Panc1 (cell line): ENCODE data around the gene ARID5A. TPM values are rescaled to one million over a fixed set of nuclear protein-coding genes. Genes with fewer than 3 reads are reported as not detected.

Experiments
- ATAC-seq: fragments of 200-7000 bp; cut with Tn5 transposase; 2 replicates; pipeline ENCODE4 v1.9.1; 2020; ENCODE audit warnings: mild to moderate bottlenecking, moderate library complexity
- BruUV-seq: library from RNA; stranded (reverse); fragments of 400-500 nt; replicated peaks from 2 replicates; lab custom pipeline; 2021; lab: Mats Ljungman, UMichigan
- CTCF ChIA-PET: fragments of 300-600 bp; sonication (Branson Sonifier 250); formaldehyde crosslinking; loops from one replicate; lab custom pipeline; 2022; ENCODE audit warnings: antibody characterized with exemption; lab: Charles Lee
- POLR2A ChIA-PET: fragments of 300-600 bp; sonication (Branson Sonifier 250); formaldehyde crosslinking; loops from one replicate; lab custom pipeline; 2022; ENCODE audit warnings: antibody characterized with exemption; lab: Charles Lee
- DNase-seq: peaks from one replicate; pipeline ENCODE4 v3.0.0-alpha.2; 2010; ENCODE audit warnings: low read depth, low spot score
- H3K27ac ChIP-seq: 2 replicates; pipeline ENCODE4 v1.5.1; 2011; ENCODE audit warnings: mild to moderate bottlenecking, low read length, inconsistent platforms
- H3K27me3 ChIP-seq: fragments of 200-500 bp; sonication (Bioruptor generic); 2 replicates; pipeline ENCODE4 v1.6.0; 2014; ENCODE audit warnings: low read length, inconsistent platforms; ENCODE audit not compliant: control insufficient read depth, insufficient read depth
- H3K36me3 ChIP-seq: fragments of 200-500 bp; sonication (Bioruptor generic); 2 replicates; pipeline ENCODE4 v1.5.1; 2014; ENCODE audit warnings: inconsistent platforms, mild to moderate bottlenecking, low read length, moderate library complexity; ENCODE audit not compliant: control insufficient read depth, insufficient read depth
- H3K4me1 ChIP-seq: 2 replicates; pipeline ENCODE4 v1.5.1; 2011; ENCODE audit warnings: inconsistent platforms, mild to moderate bottlenecking, low read length, moderate library complexity; ENCODE audit not compliant: control insufficient read depth, insufficient read depth
- H3K4me3 ChIP-seq, 2 experiments: 2 replicates each; pipeline ENCODE4 v1.5.1; 2011 to 2012; ENCODE audit warnings: low read depth in 2 of 2, low read length in 2 of 2, mild to moderate bottlenecking in 2 of 2, inconsistent platforms in 1 of 2, moderate library complexity in 1 of 2
- H3K9me3 ChIP-seq: fragments of 200-500 bp; sonication (Bioruptor generic); 2 replicates; pipeline ENCODE4 v1.5.1; 2014; ENCODE audit warnings: low read depth, mild to moderate bottlenecking, inconsistent platforms, low read length, moderate library complexity; ENCODE audit not compliant: control insufficient read depth, insufficient read depth
- CTCF ChIP-seq: fragments of 450-650 bp; IDR thresholded peaks from 2 replicates; pipeline ENCODE4 v1.5.1; 2017; ENCODE audit warnings: mild to moderate bottlenecking
- POLR2AphosphoS5 ChIP-seq: IDR thresholded peaks from 2 replicates; pipeline ENCODE4 v1.6.1; 2012; ENCODE audit warnings: mild to moderate bottlenecking, low read depth, low read length, moderate library complexity
- REST ChIP-seq, 2 experiments: IDR thresholded peaks; 2 replicates each; pipeline ENCODE4 v1.6.1; 2011 to 2012; ENCODE audit warnings: low read depth in 2 of 2, control low read depth in 1 of 2, low read length in 1 of 2, mild to moderate bottlenecking in 1 of 2, moderate library complexity in 1 of 2; ENCODE audit not compliant: insufficient read depth in 1 of 2
- SIN3A ChIP-seq: IDR thresholded peaks from 2 replicates; pipeline ENCODE4 v1.6.1; 2012; ENCODE audit warnings: low read depth, mild to moderate bottlenecking, low read length, moderate library complexity, borderline replicate concordance; ENCODE audit not compliant: insufficient read depth
- TCF7L2 ChIP-seq: IDR thresholded peaks from 2 replicates; pipeline ENCODE4 v1.6.1; 2011; ENCODE audit warnings: mild to moderate bottlenecking, low read depth, low read length, inconsistent platforms
- in situ Hi-C: cut with HindIII; loops from 2 replicates; pipeline ENCODE4 v1.10.0; 2016; ENCODE audit warnings: low sequenced_read_pairs, low pct_unique_long_range_greater_than_20kb
- intact Hi-C: fragments of 100-400 bp; cut with micrococcal nuclease; formaldehyde crosslinking; loops from one replicate; pipeline ENCODE4 v1.10.0; 2022; ENCODE audit not compliant: unreplicated experiment
- total RNA-seq: library from RNA; stranded (reverse); gene quantifications from one replicate; pipeline ENCODE4 v1.2.1, GENCODE V29; 2021; ENCODE audit not compliant: unreplicated experiment

The ARID5A gene
- total RNA-seq, 1 experiment from 2014 or later, result 19.3 TPM

GRCh38 chr2:96517079-96517478 lies 19.5 kb upstream of the ARID5A start:
- no peaks in the 10 kb centered on the region for H3K4me1 ChIP-seq
- ChIA-PET POLR2A (no interaction called here), CTCF (no interaction called here)
- DNase-seq (no peak), ATAC-seq (no peak)
- TF ChIP-seq SIN3A, result no peak
- no peak for TF ChIP-seq TCF7L2
- TF ChIP-seq POLR2AphosphoS5, result no peak
- TF ChIP-seq CTCF, result no peak
- no peak for TF ChIP-seq REST (IDR thresholded peaks at IDR 0.05; ENCODE audit: insufficient read depth in 1 of 2, low read depth in 2 of 2, low read length in 1 of 2)
- no peaks in the 10 kb centered on the region for H3K36me3 ChIP-seq
- H3K9me3 ChIP-seq, result peaks cover 7% of the 10 kb centered on the region; the same call in 1 of the 2 replicates
- BruUV-seq, result no TSS peak
- H3K27me3 ChIP-seq, result no peaks in the 10 kb centered on the region
- no peak overlapping the region for H3K4me3 ChIP-seq
- intact Hi-C loops (no loop called here), in situ Hi-C loops (no loop called here)
- H3K27ac ChIP-seq, result no peak overlapping the region

GRCh38 chr2:96520231-96520630 lies 16.3 kb upstream of the ARID5A start:
- in situ Hi-C loops (no loop called here), intact Hi-C loops (no loop called here)
- no peak overlapping the region for H3K4me3 ChIP-seq
- CTCF ChIA-PET, result no interaction called here
- ATAC-seq, result no peak
- H3K36me3 ChIP-seq, result no peaks in the 10 kb centered on the region
- H3K9me3 ChIP-seq, result peaks cover 7% of the 10 kb centered on the region; the same call in 1 of the 2 replicates
- no TSS peak for BruUV-seq
- H3K27ac ChIP-seq, result no peak overlapping the region
- 0 out of 2 replicates have a peak, but pooled peaks cover 3% of the 10 kb centered on the region for H3K4me1 ChIP-seq
- no peak for DNase-seq
- POLR2A ChIA-PET, result no interaction called here
- TF ChIP-seq SIN3A (no peak), POLR2AphosphoS5 (no peak), TCF7L2 (no peak), REST (IDR thresholded peaks at IDR 0.05; ENCODE audit: insufficient read depth in 1 of 2, low read depth in 2 of 2, low read length in 1 of 2) (no peak), CTCF (no peak)
- H3K27me3 ChIP-seq, result no peaks in the 10 kb centered on the region
